Measurements from ENCODE around the gene TAF3.

- TF ChIP-seq CTCF (IDR thresholded peaks at IDR 0.05) (no peak), EZH2 (IDR thresholded peaks at IDR 0.05) (no peak), EZH2phosphoT487 (IDR thresholded peaks at IDR 0.05) (no peak)
Measured at GRCh38 chr10:7969623-7970022, 151.3 kb downstream of the TAF3 start.

All from neural progenitor cell (in vitro differentiated cells).